ENCODE data around the gene MAGEA6.
"Not testable (repeated sequence)": the region's sequence is repeated elsewhere in the genome, so short reads cannot be mapped to it uniquely, and the experiment has no call there.

DNA sequence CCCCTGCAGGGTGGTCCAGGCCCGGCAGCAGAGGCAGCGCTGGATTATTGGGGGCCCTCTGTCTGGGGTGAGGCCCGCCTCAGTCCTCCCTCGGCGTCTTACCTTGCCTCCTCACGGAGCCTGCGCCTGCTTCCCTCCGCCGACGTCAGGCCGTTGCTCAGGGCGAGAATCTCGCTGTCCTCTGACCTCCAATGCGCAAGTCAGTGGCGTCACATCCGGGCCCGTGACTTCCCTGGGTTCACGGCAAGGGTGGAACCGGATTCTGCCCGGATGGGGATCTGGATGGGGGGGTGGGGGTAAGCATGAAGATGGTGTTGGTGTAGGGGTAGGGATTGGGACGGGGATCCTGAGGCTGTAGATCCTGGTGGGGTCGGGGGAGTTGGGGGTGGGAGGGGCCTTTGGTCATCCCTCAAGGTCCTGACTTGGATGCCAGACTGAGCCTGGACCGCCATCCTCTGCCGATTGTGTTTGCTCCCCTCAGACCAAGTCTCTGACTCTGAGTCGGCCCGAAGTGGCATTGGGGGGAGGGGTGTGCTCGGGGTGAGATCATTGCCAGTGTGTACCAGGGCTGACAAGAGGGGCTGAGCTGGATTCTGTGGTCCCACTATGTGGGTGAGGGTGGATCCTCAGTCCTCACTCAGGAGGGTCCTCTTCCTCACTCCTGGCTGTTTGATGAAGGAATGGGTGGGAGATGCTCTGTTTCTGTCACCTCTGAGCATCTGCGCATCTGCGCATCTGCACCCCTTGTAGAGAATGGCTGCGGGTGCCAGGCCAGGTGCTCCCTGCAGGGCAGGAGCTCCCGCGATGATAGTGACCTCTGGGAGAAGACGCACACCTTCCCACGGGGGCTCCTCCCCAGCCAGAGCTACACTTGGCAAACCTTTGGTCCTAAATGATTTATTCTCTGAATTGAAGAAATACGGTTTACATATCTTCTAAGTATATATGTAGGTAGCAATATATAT, 15.5 kb downstream of the MAGEA6 start, which contains the start of gene MAGEA2:
- TF ChIP-seq EZH2phosphoT487 (IDR thresholded peaks at IDR 0.05; ENCODE audit: insufficient read depth, low read depth); EZH2 (IDR thresholded peaks at IDR 0.05; ENCODE audit: insufficient read depth, poor library complexity, severe bottlenecking): not testable (repeated sequence)

Data from GM23248 (cell line).